ENCODE data around the gene ACOT8. TPM values are rescaled to one million over a fixed set of nuclear protein-coding genes. Genes with fewer than 3 reads are reported as not detected.
"Not testable (repeated sequence)": the region's sequence is repeated elsewhere in the genome, so short reads cannot be mapped to it uniquely, and the experiment has no call there.

ACOT8 gene
- total RNA-seq, 3 donors from 2014 or later (not counting 1 experiment from before 2014, with no cell fraction given): 30.5 to 35.4 (median 31.7) TPM

- intact Hi-C loops (cut with micrococcal nuclease): no loop called here
- WGBS (ENCODE audit: insufficient coverage): 91% methylated on average over 4 of the region's 4 CpGs
- Histone ChIP-seq H3K4me3 (ENCODE audit: low read length) (no peak overlapping the region), H3K4me1 (ENCODE audit: control insufficient read depth, insufficient read depth, low read length) (no peaks in the 10 kb centered on the region), H3K27me3 (ENCODE audit: control insufficient read depth, insufficient read depth, low read length) (no peaks in the 10 kb centered on the region), H3K36me3 (ENCODE audit: control insufficient read depth, insufficient read depth, low read length) (peaks cover 18% of the 10 kb centered on the region), H3K27ac (ENCODE audit: low read length) (no peak overlapping the region), H3K9me3 (ENCODE audit: control insufficient read depth, insufficient read depth, low read length) (no peaks in the 10 kb centered on the region)
- H3K4me3 Mint-ChIP-seq: no peak overlapping the region
- no peaks in the 10 kb centered on the region for H3K9me3 Mint-ChIP-seq
- H3K36me3 Mint-ChIP-seq: no peaks in the 10 kb centered on the region
- TF ChIP-seq CTCF (IDR thresholded peaks at IDR 0.05): no peak
- no peaks in the 10 kb centered on the region for H3K4me1 Mint-ChIP-seq
- ATAC-seq: no peak
- H3K27ac Mint-ChIP-seq: no peak overlapping the region
- no peak for DNase-seq
- H3K27me3 Mint-ChIP-seq (ENCODE audit: low read depth in 2 of 2): no peaks in the 10 kb centered on the region
Measured at GRCh38 chr20:45874576-45874975, 17.4 kb upstream of the ACOT8 start.

- H3K9me3 Mint-ChIP-seq; DNase-seq; H3K27ac ChIP-seq (ENCODE audit: low read length); H3K4me1 Mint-ChIP-seq; H3K9me3 ChIP-seq (ENCODE audit: control insufficient read depth, insufficient read depth, low read length); H3K4me3 Mint-ChIP-seq; H3K27ac Mint-ChIP-seq; H3K4me3 ChIP-seq (ENCODE audit: low read length); H3K27me3 Mint-ChIP-seq (ENCODE audit: low read depth in 2 of 2); intact Hi-C loops (cut with micrococcal nuclease); H3K36me3 Mint-ChIP-seq; H3K27me3 ChIP-seq (ENCODE audit: control insufficient read depth, insufficient read depth, low read length); H3K4me1 ChIP-seq (ENCODE audit: control insufficient read depth, insufficient read depth, low read length); ATAC-seq: not testable (repeated sequence)
- 94% methylated on average over 10 of the region's 10 CpGs for WGBS (ENCODE audit: insufficient coverage)
- peaks cover 18% of the 10 kb centered on the region for H3K36me3 ChIP-seq (ENCODE audit: control insufficient read depth, insufficient read depth, low read length)
Measured at GRCh38 chr20:45874104-45874481, 16.9 kb upstream of the ACOT8 start.

GRCh38 chr20:45873409-45874103 lies 16.4 kb upstream of the ACOT8 start:
- TF ChIP-seq CTCF (IDR thresholded peaks at IDR 0.05): no peak
- no peaks in the 10 kb centered on the region for H3K36me3 Mint-ChIP-seq
- no peaks in the 10 kb centered on the region for H3K9me3 Mint-ChIP-seq
- H3K9me3 ChIP-seq (ENCODE audit: control insufficient read depth, insufficient read depth, low read length): no peaks in the 10 kb centered on the region
- H3K4me3 ChIP-seq (ENCODE audit: low read length): no peak overlapping the region
- peaks cover 15% of the 10 kb centered on the region for H3K36me3 ChIP-seq (ENCODE audit: control insufficient read depth, insufficient read depth, low read length)
- no peaks in the 10 kb centered on the region for H3K4me1 Mint-ChIP-seq
- DNase-seq: no peak
- no peaks in the 10 kb centered on the region for H3K27me3 Mint-ChIP-seq (ENCODE audit: low read depth in 2 of 2)
- H3K27ac Mint-ChIP-seq: no peak overlapping the region
- H3K27ac ChIP-seq (ENCODE audit: low read length): no peak overlapping the region
- no peak overlapping the region for H3K4me3 Mint-ChIP-seq
- H3K27me3 ChIP-seq (ENCODE audit: control insufficient read depth, insufficient read depth, low read length): no peaks in the 10 kb centered on the region
- intact Hi-C loops (cut with micrococcal nuclease): no loop called here
- 83% methylated on average over 1 of the region's 1 CpG for WGBS (ENCODE audit: insufficient coverage)
- H3K4me1 ChIP-seq (ENCODE audit: control insufficient read depth, insufficient read depth, low read length): no peaks in the 10 kb centered on the region
- ATAC-seq: no peak

- ATAC-seq (no peak), DNase-seq (no peak)
- Histone ChIP-seq H3K27ac (ENCODE audit: low read length) (no peak overlapping the region), H3K36me3 (ENCODE audit: control insufficient read depth, insufficient read depth, low read length) (peaks cover 10% of the 10 kb centered on the region), H3K27me3 (ENCODE audit: control insufficient read depth, insufficient read depth, low read length) (no peaks in the 10 kb centered on the region), H3K4me1 (ENCODE audit: control insufficient read depth, insufficient read depth, low read length) (no peaks in the 10 kb centered on the region), H3K9me3 (ENCODE audit: control insufficient read depth, insufficient read depth, low read length) (no peaks in the 10 kb centered on the region), H3K4me3 (ENCODE audit: low read length) (no peak overlapping the region)
- no peak for TF ChIP-seq CTCF (IDR thresholded peaks at IDR 0.05)
- WGBS (ENCODE audit: insufficient coverage): 97% methylated on average over 4 of the region's 4 CpGs
- Mint-ChIP-seq H3K27me3 (ENCODE audit: low read depth in 2 of 2) (no peaks in the 10 kb centered on the region), H3K27ac (no peak overlapping the region), H3K9me3 (no peaks in the 10 kb centered on the region), H3K36me3 (no peaks in the 10 kb centered on the region), H3K4me1 (no peaks in the 10 kb centered on the region), H3K4me3 (no peak overlapping the region)
- intact Hi-C loops (cut with micrococcal nuclease): no loop called here
Measured at GRCh38 chr20:45872626-45873025, 15.4 kb upstream of the ACOT8 start.

Measured in natural killer cell (primary cell).